GM18498 (cell line): ENCODE measurements around the gene ACOT8.
"Not testable (repeated sequence)": the region's sequence is repeated elsewhere in the genome, so short reads cannot be mapped to it uniquely, and the experiment has no call there.

Experiments used
- ATAC-seq: cut with Tn5 transposase; IDR thresholded peaks from one replicate; pipeline ENCODE4 v1.9.1; 2021; ENCODE audit warnings: mild to moderate bottlenecking, moderate library complexity; ENCODE audit not compliant: unreplicated experiment

Gene ACOT8

DNA sequence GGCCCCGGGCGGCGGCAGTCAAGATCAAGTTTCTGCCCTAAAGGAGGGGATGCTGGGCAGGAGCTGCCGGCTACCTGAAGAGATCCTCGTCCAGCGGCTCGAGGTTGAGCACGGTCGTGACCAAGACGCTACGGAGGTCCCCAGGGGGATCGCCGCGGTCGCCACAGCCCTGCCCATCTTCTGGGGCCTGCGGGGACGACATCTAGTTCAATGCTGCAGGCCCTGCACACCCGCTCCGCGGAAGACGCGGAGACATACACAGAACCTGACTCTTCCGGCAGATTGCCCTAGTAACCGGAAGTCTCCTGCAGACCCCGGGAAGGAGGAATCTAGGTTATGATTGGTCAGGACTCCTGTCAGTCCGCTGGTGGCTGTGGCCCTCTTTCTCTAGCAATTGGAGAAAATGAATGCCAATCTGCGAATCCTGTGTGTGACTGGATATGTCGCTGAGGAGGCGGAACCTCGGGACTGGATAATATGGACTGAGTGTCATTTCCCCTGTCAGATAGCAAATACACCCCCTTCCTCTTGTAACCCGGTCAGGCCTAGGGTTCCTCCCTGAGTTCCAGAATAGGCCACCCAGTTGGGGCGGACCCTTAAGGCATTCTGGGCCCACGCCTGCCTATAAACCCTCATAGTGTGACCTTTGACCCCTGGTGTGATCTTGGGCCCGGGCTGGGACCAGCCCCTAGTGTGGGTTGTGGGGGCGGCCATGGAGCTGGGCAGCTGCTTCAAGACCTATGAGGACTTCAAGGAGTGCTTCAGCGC lies at the start of gene ACOT8, which contains the start of gene ZSWIM3:
Gene ACOT8 (minus strand): TSS at position 279 of the 768 bp plus-strand sequence. CDS start 77 bp downstream, at position 202.
Gene ZSWIM3 (plus strand): TSS at position 501 of the 768 bp plus-strand sequence. CDS start 212 bp downstream, at position 713.
- ATAC-seq = peak; percentile 96

DNA sequence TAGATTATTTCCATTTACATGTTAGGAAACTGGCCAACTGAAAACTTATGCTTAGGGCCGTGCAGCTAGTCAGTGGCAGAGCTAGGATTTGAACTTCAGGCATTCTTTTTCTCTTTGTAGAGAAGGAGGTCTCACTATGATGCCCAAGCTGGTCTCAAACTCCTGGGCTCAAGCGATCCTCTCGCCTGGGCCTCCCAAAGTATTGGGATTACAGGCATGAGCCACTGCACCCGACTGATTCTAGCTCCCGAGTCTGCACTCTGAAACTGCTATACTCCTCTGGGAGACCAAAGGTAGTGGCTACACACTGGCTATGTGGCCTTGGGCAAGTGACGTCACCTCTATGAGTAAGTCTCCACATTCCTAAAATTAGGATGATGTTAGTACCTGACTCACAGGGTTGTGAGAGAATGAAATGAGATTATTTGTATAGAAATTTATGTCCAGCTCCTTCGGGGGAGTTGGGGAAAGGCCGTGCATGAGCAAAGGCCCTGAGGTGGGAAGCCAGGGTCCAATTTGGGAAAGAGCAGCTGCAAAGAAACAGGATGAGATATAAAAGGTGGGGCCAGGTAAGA lies 48.4 kb upstream of the ACOT8 start:
- ATAC-seq = no peak

DNA sequence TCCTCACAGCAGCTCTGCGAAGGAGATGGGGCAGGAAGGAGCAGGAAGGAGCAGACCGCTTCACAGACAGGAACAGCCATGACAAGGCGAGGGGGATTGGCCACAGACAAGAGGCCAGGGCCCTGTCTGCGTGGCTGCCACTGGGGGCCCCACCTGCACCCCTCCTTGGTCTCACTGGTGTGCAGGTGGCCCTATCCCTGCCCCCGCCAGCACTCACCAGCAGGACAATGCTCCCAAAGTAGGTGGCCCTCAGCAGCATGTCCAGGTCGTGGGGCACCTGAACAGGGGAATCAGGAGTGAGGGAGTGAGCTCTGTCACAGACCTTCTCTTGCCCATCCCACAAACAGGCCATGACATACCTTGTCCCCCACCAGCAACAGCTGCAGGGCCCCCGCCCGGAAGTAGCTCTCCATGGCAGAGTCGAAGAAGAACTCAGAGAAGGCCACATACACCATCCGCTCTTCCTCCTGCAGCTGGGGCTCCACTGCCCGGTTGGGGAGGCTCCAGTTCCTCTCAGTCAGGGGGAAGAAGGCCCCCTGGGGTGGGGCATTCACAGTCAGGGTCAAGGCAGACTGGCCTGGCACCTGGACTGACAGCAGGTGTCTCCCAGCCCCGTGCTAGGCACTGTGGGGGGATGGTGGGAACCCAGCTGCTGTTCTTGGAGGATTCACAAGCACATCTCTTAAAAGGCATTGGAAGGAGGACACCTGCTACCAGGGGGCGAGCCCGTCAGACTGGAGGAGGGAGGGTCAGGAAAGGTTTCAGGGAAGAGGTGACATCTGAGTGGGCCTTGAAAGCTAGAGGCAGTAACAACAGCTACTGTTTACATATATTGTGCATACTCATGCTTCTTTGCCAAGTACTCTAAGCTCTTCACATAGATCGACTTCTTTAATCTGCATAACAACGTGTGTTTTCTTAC lies 47.7 kb upstream of the ACOT8 start:
- no peak for ATAC-seq

DNA sequence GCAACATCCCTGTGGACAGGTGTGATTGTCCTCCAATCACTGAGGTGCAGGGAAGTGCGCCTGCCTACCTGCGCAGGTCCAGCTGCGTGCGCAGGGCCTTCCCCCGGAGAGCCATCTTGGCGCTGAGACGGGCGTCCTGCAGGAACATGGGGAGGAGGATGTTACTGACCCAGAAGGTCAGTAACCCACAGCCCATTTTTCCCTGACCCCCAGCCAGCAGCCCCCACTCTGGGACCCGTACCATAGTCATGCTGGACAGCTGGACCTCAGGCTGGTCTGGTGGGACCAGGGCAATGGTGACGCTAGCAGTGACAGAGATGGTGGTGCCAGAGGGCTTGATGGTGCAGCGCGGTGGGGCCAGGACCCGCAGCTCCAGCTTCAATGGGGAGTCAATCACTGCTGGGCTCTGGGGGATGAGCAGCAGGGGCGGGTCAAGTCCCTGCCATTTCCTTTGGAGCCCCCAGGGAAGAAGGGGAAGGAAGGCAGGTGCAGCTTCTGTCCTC lies 45.1 kb upstream of the ACOT8 start:
- no peak for ATAC-seq

DNA sequence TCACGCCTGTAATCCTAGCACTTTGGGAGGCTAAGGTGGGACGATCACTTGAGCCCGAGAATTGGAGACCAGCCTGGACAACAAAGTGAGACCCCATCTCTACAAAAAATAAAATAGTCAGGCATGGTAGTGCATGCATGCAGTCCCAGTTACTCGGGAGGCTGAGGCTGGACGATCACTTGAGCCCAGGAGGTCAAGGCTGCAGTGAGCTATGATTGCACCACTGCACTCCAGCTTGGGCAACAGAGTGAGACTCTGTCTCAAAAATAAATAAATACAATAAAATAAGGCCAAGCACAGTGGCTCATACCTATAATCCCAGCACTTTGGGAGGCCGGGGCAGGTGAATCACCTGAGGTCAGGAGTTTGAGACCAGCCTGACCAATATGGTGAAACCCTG lies 44.1 kb upstream of the ACOT8 start:
- not testable (repeated sequence) for ATAC-seq

DNA sequence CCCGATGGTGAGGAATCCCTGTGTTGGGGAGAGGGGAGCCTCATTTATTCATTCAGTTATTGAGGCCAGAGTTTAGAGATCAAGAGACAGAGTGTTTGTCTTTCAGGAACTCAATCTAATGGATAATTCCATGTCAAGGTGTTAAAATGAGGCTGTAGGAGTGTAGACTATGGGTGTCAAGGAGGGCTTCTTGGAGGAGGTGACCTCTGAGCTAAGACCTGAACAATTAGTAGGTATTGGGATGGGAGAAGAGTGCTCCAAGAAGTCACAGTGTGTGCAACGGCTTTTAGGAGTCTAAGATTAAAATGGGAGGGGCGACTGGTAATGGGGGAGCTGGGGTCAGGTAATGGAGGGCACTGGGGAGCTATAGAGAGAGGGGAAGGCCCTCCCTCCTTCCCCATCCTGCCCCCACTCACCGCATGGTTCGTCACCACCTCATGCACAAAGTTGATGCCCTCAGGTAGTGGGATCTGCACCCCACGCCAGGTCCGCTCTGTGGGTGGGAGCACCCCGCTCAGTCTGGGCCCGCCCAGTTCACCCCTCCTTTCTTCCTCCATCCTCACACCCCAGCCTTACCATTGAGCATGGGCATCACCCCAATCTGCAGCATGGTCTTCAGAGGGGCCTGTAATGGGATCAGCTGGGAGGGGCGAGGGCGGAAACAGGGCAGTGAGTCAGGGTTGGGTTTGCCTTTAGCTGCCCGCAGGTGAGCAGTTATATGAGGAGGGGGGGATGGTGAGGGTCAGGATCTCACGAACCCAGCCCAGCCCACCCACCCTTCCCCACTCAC lies 42.0 kb upstream of the ACOT8 start:
- no peak for ATAC-seq

DNA sequence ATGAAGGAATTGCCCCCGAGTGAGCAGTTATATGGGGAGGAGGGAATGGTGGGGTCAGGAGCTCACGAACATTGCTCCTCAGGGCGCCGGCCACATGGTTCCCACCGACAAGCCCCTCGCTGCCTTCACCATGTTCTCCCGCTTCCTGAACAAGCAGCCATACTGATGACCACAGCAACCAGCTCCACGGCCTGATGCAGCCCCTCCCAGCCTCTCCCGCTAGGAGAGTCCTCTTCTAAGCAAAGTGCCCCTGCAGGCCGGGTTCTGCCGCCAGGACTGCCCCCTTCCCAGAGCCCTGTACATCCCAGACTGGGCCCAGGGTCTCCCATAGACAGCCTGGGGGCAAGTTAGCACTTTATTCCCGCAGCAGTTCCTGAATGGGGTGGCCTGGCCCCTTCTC lies 41.1 kb upstream of the ACOT8 start:
- ATAC-seq = no peak

DNA sequence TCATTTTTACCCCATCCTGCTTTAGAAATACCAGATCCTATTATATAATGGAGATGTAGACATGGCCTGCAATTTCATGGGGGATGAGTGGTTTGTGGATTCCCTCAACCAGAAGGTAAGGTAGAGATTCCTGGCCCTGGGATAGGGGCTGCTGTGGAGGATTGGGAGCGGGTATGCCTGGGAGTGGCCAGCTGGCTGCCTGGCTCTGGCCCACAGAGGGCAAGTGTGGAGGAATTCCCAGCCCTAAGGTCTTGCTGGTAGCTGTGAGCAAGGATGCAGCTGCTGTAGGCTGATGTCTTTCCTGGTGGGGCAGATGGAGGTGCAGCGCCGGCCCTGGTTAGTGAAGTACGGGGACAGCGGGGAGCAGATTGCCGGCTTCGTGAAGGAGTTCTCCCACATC lies 40.5 kb upstream of the ACOT8 start:
- no peak for ATAC-seq

DNA sequence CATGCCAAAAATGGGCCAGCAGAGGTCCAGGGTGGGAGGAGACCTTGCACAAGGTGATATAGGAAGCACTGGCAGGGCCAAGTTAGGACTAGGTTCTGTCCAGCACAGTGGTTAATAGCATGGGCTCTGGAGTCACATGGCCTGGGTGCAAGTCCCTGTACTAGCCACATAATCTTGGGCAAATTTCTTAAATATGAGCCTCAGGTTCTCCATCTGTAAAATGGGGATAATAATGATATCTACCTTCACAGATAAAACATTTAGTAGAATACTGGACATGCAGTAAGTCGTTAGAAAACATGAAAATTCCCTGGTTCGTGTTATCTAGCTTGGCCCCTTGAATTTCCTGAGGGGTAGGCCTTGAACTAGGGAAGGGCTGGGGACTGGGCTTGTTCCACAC lies 40.1 kb upstream of the ACOT8 start:
- ATAC-seq = no peak

DNA sequence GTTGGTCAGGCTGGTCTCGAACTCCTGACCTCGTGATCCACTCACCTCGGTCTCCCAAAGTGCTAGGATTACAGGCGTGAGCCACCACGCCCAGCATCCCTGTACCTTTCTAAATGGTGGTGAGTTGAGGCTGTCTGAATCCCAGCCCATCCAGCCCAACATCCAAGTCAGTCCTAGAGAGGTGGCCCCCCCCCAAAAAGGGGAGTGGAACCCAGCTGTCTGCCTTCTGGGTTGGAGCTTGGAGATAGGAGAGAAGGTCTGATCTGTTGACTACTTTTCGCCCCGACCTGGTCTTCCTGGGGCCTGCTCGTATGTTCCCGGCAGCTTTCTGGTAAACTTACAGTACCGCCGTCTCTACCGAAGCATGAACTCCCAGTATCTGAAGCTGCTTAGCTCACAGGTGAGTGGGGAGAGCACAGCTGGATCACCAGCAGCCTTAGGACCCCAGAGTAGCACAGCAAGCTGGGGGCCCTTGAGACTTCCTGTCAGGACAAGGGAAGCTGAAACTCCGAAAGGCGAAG lies 39.5 kb upstream of the ACOT8 start:
- no peak for ATAC-seq

DNA sequence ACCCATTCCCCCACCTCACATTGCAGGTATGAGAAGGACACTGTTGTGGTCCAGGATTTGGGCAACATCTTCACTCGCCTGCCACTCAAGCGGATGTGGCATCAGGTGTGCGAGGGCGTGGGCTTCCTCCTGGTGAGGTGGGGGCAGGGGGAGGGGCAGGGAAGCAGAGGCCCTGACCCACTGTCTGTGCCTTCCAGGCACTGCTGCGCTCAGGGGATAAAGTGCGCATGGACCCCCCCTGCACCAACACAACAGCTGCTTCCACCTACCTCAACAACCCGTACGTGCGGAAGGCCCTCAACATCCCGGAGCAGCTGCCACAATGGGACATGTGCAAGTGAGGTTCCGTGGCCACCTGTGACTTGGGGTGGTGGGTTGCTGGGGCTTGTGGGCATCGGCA lies 37.6 kb upstream of the ACOT8 start:
- ATAC-seq = no peak

DNA sequence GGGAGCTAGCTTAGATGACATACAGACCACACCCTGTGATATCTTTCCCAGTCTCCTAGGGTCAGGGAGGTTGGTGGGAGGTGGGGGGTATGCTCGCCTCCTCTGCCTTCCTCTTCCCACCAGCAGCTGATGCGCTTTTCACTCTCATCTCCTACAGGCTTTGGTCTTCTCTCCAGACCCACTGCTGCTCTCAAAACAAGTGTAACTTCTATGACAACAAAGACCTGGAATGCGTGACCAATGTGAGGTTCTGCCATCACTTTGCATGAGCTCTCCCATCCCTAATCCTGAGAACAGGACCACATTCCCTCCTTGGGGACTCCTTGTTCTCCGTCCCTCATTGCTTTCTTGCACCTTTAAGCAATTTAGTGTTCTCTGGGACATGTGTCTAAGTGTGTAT lies 36.6 kb upstream of the ACOT8 start:
- ATAC-seq = no peak

DNA sequence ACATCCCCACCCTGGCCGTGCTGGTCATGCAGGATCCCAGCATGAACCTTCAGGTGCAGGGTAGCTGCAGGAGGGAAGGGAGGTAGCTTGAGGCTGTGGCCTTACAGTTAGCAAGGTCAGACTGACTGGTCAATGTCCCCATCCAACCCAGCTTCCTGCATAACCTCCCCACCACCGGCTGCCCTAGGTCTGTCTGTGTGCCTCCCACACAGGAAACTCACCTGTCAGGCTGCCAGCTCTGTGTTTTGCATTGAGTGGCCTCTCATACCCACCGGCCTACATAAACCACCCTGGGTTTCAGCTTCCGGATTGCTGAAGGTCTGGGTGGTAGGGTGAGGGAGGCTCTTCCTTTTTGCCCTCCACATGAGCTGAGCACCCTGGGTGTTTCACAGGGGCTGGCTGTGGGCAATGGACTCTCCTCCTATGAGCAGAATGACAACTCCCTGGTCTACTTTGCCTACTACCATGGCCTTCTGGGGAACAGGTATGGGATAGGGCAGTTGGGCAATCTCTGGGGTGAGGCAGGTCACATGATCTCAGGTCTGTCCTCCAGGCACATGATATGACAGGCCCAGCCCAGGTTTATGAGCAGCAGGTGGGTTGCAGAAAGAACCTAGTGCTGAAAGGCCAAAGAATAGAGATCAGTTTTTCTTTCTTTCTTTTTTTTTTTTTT lies 35.8 kb upstream of the ACOT8 start:
- ATAC-seq = no peak

DNA sequence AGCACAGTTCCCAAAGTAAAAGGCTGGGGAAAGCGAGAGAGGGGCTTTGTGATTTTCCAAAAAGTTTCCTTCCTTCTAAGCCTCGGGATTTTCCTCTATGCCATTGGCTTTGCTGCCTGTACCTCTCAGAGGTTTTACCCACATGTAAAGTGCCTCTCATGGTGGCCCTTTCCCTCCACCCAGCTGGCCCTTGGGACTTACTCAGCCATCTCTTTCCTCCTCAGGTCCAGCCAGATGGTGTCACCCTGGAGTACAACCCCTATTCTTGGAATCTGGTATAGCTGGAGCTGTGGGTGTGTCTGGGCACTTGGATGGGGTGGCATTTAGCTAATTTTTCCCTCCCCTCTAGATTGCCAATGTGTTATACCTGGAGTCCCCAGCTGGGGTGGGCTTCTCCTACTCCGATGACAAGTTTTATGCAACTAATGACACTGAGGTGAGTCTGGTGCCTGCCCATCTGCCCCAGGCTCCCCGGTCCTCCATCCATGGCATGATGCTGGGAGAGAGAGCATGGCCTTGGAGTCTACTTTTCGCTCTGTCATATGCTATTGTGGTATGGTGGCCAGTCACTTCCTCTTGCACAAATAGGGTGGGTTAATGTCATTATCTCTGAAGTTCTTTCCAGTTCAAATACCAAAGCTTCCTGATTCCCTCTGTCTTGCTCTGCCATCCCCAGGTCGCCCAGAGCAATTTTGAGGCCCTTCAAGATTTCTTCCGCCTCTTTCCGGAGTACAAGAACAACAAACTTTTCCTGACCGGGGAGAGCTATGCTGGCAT lies 35.0 kb upstream of the ACOT8 start:
- ATAC-seq = no peak

DNA sequence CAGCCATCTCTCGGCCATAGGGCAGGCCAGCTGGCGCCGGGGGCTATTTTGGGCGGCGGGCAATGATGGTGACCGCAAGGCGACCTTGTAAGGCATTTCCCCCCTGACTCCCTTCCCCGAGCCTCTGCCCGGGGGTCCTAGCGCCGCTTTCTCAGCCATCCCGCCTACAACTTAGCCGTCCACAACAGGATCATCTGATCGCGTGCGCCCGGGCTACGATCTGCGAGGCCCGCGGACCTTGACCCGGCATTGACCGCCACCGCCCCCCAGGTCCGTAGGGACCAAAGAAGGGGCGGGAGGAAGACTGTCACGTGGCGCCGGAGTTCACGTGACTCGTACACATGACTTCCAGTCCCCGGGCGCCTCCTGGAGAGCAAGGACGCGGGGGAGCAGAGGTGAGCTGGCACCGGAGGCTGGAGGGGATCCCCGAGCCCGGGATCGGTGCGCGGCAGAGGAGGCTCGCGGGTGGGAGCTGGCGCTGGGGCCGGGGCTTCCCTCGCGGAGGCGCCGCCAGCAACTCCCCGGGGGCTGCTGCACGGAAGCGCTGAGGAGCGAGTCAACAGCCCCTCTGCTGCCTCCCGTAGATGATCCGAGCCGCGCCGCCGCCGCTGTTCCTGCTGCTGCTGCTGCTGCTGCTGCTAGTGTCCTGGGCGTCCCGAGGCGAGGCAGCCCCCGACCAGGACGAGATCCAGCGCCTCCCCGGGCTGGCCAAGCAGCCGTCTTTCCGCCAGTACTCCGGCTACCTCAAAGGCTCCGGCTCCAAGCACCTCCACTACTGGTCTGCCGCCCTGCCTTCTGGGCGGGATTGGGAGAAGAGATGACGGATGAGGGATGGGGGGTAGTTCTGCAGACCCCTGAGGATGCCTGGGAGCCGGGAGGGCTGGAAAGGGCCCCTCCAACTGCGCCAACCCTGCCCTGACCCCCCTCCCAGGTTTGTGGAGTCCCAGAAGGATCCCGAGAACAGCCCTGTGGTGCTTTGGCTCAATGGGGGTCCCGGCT lies 34.1 kb upstream of the ACOT8 start, which contains the start of the genes CTSA and NEURL2:
Gene CTSA (plus strand): TSS at position 351 of the 999 bp plus-strand sequence. CDS start 234 bp downstream, at position 585.
Gene NEURL2 (minus strand): TSS at position 224 of the 999 bp plus-strand sequence. CDS start 217 bp downstream, at position 7.
- ATAC-seq = peak; percentile 84

DNA sequence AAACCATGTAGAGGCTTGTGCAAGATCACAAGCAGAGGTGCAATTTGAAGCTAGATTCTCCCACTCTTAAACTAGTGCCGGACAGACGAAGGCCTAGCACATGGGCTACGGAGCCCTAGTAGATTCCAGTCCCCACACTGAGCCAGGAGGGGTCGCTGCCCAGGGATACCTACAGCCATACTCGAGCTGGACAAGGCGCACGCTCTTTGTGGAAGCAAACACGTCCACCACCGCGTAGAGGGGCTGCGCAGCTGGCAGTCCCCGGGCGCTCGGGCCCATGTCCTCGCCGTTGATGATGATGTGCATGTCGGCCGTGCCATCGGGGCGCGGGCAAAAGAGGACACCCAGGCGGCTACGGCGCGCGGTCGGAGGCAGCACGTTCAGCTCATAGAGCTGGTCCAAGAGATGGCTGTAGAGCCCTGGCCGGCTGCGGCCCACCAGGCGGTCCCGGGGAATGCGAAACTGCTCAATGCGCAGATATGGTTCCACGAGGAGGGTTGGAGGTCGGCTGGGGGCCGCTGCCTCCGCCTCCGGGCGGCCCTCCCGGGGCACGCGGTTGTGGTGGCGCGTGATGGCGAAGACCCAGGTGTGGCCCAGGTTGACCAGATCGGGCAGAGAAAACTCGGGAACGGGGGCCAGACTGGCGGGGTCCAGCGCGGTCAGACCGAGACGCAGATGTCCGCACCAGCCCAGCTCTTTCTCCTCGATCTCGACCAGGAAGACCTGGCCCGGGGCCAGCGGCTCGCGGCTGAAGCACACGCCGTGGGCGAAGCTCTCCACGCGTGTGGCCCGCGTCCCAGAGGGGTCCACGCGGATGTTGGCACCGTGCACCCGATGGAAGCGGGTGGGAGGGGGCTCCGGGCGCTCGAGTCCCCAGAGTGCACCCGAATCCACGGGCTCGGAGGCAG lies 33.1 kb upstream of the ACOT8 start:
- peak; percentile 15 for ATAC-seq
